Vagina (tissue), 2 donors: ENCODE data around the gene LPA.

Experiments used
- CTCF ChIP-seq, 3 experiments: fragments of 450-650 bp in 2 of 3; fragments of 200-600 bp in 1 of 3; sonication (generic) in 1 of 3; IDR thresholded peaks; one replicate each; pipeline ENCODE4 v1.5.1; 2017 to 2019; ENCODE audit warnings: antibody characterized with exemption in 3 of 3, mild to moderate bottlenecking in 2 of 3, moderate library complexity in 2 of 3
- POLR2A ChIP-seq, 2 donors: fragments of 450-650 bp; IDR thresholded peaks; one replicate each; pipeline ENCODE4 v1.6.1; 2017; ENCODE audit warnings: antibody characterized with exemption in 2 of 2, mild to moderate bottlenecking in 2 of 2, moderate library complexity in 2 of 2
- POLR2AphosphoS5 ChIP-seq, 2 donors: sonication (generic); formaldehyde crosslinking; IDR thresholded peaks; one replicate each; pipeline ENCODE4 v1.9.0; 2017; ENCODE audit warnings: antibody characterized with exemption in 2 of 2, mild to moderate bottlenecking in 2 of 2, low read depth in 1 of 2; ENCODE audit not compliant: insufficient read depth in 1 of 2

GRCh38 chr6:160692369-160692959, 28.4 kb upstream of the LPA start:
- no peak for TF ChIP-seq CTCF (IDR thresholded peaks at IDR 0.05)
- TF ChIP-seq POLR2A (IDR thresholded peaks at IDR 0.05) = no peak
- no peak for TF ChIP-seq POLR2AphosphoS5 (IDR thresholded peaks at IDR 0.05; ENCODE audit: insufficient read depth in 1 of 2, low read depth in 1 of 2)
